Melanocyte of skin (primary cell): ENCODE measurements around the gene PJVK. TPM values are rescaled to one million over a fixed set of nuclear protein-coding genes. Genes with fewer than 3 reads are reported as not detected.

Source experiments
- total RNA-seq, 2 donors: library from RNA; depleted of rRNA; stranded (reverse); fragments of >200 nt; gene quantifications; 2 replicates each; pipeline ENCODE4 v1.2.3, GENCODE V29; 2012

Gene PJVK
- 1 to 10 TPM; 1.0 to 1.3 TPM for total RNA-seq

GRCh38 chr2:178450774-178451525, at the start of gene PJVK, which contains the start of gene PRKRA:
Gene PJVK, plus strand, starts transcription at chr2:178451378. Its CDS starts 2,032 bp downstream, at chr2:178453410.
Gene PRKRA, minus strand, starts transcription at chr2:178451175. Its CDS starts 145 bp downstream, at chr2:178451030.

GRCh38 chr2:178478439-178479274, 27.5 kb downstream of the PJVK start, which contains the start of gene FKBP7:
Gene FKBP7, minus strand, starts transcription at chr2:178478600. Its CDS starts 101 bp downstream, at chr2:178478499.

GRCh38 chr2:178480227-178481181, 29.3 kb downstream of the PJVK start, which contains the start of gene PLEKHA3:
Gene PLEKHA3, plus strand, starts transcription at chr2:178480457. Its CDS starts 413 bp downstream, at chr2:178480870.

Other genes with a start within 250 kb of the PJVK start
- gene PRKRA, start 203 bp upstream of the PJVK start, total RNA-seq = 10 to 100 TPM; 30.3 to 48.6 TPM
- gene FKBP7, start 27.2 kb downstream of the PJVK start, total RNA-seq = 10 to 100 TPM; 22.0 to 30.3 TPM
- gene PLEKHA3, start 29.1 kb downstream of the PJVK start, total RNA-seq = 1 to 10 TPM; 5.2 to 7.7 TPM